GM12865 (cell line): ENCODE measurements around the gene LGMN.
A peak's percentile ranks its signal among the peaks of the same experiment; 100 is the strongest.

Source experiments
- DNase-seq: peaks from one replicate; pipeline ENCODE4 v3.0.0; 2010; ENCODE audit warnings: low read depth
- H3K4me3 ChIP-seq: 2 replicates; pipeline ENCODE4 v1.5.1; 2011; ENCODE audit warnings: mild to moderate bottlenecking, low read depth, low read length, control low read depth
- CTCF ChIP-seq: IDR thresholded peaks from 2 replicates; pipeline ENCODE4 v1.5.1; 2011; ENCODE audit warnings: low read length, control low read depth, low read depth, inconsistent platforms; ENCODE audit not compliant: insufficient read depth; ENCODE audit errors: missing control alignments

LGMN gene

GRCh38 chr14:92733007-92733406 is 15.4 kb downstream of the LGMN start:
- no peak overlapping the region for H3K4me3 ChIP-seq
- no peak for DNase-seq
- TF ChIP-seq CTCF: no peak

- no peak overlapping the region for H3K4me3 ChIP-seq
- no peak for DNase-seq
- TF ChIP-seq CTCF: no peak
These were observed 16.8 kb downstream of the LGMN start for GRCh38 chr14:92731622-92732115.

- H3K4me3 ChIP-seq: no peak overlapping the region
- peak; percentile 73 for DNase-seq
- no peak for TF ChIP-seq CTCF
These were observed 18.6 kb downstream of the LGMN start for GRCh38 chr14:92729634-92730358.

- TF ChIP-seq CTCF: no peak
- peak; percentile 82 for DNase-seq
- H3K4me3 ChIP-seq: no peak overlapping the region
These were observed 19.6 kb downstream of the LGMN start for GRCh38 chr14:92728759-92729364.

- H3K4me3 ChIP-seq: no peak overlapping the region
- no peak for TF ChIP-seq CTCF
- no peak for DNase-seq
These were observed 21.5 kb downstream of the LGMN start for GRCh38 chr14:92726933-92727262.

GRCh38 chr14:92726135-92726932 is 22.1 kb downstream of the LGMN start:
- TF ChIP-seq CTCF: no peak

More at GRCh38 chr14:92726135-92726932, 22.1 kb downstream of the LGMN start:
- no peak overlapping the region for H3K4me3 ChIP-seq
- DNase-seq: no peak
